NCI-H1436 (cell line): ENCODE measurements around the gene WDR45B.
"Not testable (repeated sequence)": the region's sequence is repeated elsewhere in the genome, so short reads cannot be mapped to it uniquely, and the experiment has no call there.

ENCODE experiments used
- DNase-seq: peaks from one replicate; lab custom pipeline; 2025; lab: John Stamatoyannopoulos, UW

WDR45B gene

DNA sequence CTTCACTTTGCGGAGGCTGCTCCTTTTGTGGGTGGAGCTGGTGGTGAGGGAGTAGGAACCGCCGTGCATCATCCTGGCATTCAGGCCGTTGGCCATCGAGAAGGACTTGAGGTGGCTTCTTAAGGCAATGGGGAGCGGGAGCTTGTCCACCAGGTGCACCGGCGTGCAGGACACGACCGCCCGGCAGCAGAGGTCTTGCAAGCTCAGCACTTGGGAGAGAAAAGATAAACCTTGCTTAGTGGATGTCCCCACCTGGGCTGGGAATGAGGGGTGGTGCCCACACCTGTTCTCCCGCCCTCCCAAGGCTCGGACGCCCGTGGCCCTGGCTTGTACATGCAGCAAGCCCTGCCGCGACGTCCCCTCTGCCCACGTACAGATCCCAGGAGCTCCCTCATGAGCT lies 9.7 kb upstream of the WDR45B start:
- DNase-seq = no peak

DNA sequence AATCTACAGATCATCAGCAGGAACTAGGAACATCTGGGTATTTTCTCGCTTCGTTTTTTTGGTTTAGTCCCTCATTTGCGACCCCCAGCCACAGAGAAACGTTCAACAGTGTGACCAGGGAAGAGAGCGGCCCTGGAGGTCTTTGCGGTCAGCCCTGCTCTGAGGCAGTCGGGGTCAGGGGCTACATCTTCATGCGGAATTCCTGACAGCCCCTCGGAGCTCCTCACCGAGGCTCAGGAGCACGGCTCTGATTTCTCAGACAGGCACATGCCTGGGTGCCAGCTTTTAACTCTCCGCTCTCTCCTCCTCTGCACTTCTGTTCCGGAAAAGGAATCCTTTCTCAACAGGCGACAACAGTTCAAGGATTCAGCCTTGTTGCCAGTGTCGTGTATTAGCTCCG lies 8.0 kb upstream of the WDR45B start:
- no peak for DNase-seq

DNA sequence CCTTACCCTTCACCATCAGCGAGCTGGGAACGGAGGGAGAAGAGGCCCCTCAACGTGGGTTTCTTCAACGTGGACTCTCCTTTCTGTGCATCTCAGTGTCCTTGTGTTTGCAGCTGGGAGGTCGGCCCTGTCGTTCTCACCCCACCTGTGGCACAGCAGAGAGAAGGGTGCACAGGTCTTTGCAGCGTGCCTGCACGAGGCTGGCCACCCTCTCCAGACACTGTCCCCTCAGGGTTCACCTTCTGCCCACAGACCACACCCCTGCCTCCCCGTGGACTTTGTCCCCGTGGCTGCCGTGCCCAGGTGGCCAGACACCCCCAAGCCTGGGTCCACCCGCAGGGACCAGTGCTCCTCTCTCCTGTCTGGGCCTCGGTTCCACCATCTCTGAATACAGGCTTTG lies 7.3 kb upstream of the WDR45B start:
- no peak for DNase-seq

DNA sequence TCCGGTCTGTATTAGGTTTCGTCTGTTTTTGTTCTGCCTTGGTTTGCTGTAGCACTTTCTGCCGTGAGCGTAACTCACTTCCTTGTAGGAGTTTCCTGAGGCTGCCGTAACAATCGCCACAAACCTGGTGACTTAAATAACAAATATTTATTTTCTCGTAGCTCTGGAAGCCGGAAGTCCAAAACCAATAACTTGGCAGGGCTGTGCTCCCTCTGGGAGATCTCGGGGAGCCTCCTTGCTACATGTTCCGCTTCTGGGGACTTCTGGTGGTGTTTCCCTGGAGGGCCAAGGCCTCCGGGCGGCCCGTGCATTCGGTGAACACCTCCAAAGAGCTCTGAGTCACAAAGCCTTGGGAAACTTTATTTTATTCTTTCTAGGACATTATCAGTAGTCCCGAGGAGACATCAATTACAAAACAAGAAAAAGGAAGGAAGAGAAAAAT lies 6.8 kb upstream of the WDR45B start:
- DNase-seq = no peak

DNA sequence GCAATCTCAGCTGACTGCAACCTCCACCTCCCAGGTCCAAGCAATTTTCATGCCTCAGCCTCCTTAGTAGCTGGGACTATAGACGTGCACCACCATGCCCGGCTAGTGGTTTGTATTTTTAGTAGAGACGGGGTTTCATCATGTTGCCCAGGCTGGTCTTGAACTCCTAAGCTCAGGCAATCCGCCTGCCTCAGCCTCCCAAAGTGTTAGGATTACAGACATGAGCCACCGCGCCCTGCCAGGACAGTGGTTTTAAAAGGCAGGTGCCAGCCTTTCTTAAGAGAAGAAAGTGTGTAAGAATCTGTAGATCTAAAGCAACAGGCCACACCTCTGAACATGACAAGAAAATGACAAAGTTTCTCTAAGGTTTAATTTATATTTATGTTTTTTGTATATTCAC lies 6.4 kb upstream of the WDR45B start:
- not testable (repeated sequence) for DNase-seq

DNA sequence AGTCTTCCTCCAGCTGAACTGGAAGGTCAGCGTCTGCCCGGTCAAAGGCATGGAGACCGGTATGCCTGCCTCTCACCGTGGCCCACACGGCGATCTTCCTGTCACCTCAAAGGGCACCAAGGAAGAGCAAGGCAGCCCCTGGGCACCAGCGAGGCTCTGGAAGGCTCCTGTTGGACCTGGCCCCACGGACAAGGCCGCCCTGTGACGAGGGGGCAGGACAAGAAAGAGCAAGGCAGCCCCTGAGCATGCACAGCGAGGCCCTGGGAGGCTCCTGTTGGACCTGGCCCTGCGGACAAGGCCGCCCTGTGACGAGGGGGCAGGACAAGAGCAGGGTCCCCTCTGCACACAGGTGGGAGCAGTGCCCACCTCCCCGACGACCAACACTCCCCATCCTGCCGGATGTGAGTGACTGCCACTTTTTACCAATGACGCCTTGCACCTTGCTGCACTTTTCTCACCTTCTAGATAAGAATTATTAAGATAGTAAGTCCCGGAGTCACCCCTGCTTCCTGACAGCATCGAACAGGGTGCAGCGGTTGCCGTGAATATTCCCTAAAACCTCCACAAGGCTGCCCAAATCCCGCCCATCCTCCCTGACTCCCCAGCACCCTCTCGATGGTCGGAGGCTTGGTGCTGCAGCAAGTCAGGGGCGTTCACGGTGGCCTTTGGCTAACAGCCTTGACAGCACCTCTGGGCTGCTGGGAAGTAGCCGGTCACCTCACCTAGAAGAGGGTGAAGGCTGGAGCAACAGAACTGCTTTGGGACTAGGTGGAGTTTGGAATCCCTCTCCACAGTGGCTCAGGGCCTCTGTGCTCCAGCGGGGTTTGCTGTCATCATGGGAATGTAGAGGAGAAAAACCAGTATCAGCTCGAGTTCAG lies 5.6 kb upstream of the WDR45B start:
- no peak for DNase-seq

DNA sequence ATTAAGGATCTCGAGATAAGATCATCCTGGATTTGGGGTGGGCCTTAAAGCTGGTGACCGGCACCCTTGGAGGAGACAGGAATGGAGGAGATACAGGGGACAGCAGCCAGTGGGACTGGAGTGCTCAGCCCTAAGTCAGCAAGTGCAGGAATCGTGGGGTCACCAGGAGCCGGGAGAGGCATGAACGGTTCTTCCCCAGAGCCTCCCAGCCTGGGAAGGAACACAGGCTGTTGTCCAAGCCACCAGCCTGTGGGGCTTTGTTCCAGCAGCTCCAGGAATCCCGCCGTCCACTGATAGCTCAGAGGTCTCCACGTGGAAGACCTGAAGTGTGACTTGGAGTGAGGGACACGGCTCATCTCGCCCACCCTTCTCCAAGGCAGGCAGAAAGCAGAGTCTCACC lies 2.5 kb upstream of the WDR45B start:
- DNase-seq = no peak

DNA sequence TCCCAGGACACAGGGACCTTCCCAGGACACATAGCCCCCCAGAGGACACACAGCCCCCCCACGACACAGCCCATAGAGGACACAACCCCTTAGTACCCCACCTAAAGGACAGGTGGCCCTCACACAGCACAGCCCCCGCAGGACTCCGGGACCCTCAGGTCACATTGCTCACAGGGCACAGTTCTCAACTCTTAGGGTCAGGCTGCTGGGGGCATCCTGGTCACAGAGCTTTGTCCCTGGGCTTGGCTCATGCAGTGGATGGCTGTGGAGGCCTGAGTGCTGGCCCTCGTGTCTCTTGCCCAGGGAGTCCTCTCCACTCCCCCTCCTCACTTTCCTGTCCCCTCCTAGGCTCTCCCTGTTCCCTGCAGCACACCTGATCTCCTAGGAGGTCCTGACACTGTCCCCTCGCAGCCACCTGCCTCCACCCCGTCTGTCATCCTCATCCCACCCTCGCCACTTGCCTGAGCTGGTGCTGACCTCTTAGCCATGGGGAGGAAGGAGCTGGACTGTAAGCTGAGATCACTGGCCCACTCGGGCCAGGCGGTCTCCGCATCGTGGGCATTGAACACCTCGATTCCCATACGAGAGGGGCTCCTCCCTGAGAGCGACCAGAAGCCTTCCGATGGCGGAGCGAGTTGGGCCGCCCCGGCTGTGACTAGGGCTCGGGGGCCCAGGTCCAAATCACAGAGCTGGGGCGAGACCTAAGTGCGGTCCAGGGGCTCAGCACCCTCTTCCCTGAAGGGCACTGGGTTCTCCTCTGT lies 1.4 kb upstream of the WDR45B start:
- DNase-seq = no peak

DNA sequence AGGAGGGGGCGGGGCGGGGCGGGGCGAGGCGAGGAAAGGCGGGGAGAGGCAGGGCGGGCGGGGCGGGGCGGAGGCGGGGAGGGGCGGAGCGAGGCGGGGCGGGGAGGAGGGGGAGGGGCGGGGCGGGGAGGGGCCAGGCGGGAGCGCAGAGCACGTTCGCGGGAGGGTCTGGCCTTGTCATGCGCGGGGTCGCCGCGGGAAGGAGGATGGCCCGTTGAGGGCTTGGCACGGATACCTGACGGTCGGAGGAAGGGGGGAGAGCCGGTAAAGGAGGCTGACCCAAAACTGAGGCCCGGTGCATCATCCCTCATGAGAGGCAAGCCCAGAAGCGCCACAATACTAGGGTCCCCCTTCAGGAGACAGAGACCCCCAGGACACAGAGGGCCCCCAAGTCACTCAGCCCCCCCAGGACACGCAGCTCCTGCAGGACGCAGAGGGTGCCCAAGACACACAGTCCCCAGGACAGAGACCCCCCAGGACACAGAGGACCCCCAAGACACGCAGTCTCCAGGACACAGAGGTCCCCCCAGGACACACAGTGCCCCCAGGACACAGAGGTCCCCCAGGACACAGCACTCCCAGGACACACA lies 593 bp upstream of the WDR45B start:
- DNase-seq = peak; percentile 70

DNA sequence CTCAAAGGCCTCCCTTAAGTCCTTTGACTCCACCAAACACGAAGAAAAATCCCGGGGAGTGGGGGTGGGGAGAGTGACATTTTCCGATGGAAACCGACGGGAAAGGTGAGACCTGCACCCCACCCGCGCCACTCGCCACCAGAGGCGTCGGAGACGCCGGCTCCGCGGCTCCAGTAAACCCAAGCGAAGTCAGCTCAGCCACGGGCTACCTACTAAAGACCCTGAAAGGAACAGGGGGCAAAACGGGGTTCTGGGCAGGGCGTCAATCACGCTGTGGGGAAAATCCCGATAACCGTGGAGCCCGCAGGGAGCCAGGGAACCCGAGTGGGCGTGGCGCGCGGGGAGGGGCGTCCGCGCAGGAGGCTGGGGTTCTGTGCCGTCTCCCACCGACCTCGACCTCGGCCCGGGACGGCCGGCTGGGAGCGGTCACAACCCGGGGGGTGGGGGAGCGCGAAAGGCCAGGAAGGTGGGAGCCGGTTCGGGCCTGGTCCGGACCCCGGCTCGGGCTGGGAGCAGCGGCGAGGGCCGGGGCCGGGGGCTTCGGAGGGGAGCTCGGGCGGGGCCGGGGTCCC lies 565 bp downstream of the WDR45B start:
- no peak for DNase-seq

DNA sequence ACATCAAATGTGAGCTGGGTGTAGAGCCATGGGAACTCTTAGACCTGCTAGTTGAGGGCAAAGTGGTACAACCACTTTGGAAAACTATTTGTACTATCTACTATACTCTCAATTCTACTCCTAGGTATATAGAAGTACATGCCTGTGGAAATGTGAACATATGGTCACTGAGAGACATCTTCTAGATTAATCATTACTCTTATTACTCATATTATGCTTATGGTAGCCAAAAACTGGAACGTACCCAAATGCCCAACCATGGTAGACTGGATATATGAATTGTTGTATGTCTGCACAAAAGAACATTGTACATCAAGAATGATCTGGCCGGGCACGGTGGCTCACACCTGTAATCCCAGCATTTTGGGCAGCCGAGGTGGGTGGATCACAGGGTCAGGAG lies 2.7 kb downstream of the WDR45B start:
- no peak for DNase-seq

DNA sequence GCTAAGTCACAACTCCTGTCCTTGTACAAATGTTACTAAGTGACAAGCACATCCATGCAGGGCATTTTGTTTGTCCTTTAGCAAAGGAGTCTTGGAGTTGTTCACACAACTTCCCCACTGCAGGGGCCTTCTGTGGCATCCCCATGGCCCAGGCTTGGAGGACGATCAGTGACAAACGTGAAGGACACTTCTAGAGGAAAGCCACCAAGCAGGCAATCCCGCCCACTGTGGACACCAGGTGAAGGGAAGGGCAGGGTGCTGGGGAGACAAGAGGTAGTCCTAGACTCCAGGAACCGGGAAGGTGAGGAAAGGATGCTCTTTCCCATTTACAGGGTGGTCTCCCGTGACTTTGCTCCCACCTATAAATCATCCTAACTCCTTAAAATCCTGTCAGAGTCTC lies 4.1 kb downstream of the WDR45B start:
- no peak for DNase-seq

DNA sequence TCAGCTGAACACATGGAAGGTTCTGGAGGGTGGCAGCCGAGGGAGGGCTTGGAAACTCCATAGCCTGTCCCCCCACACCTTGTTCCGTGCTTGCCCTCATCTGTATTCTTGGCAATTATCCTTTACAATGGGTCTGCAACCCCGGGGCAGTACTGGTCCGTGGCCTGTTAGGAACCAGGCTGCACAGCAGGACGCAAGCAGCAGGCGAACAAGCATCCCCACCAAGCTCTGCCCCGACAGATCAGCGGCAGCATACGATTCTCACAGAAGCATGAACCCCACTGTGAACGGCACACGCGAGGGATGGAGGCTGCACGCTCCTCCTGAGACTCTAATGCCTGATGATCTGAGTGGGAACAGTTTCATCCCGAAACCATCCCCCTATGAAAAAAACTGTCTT lies 6.2 kb downstream of the WDR45B start:
- DNase-seq = no peak

DNA sequence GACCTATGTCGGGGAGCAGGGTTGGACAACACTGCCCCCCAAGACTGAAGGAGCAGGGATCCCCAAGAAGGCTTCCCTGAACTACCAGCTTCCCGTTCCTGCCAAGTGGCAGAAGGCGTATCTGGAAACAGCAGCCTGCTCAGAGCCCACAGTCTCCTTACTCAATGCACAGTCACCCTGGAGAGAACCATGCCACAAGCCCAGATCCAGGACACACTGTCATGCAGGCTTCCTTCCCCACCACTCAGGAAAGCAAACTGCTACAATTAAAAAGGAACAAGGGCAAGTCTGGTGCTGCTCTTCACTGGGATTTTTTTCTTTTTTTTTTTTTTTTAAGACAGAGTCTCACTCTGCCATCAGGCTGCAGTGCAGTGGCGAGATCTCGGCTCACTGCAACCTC lies 8.2 kb downstream of the WDR45B start:
- DNase-seq = no peak

DNA sequence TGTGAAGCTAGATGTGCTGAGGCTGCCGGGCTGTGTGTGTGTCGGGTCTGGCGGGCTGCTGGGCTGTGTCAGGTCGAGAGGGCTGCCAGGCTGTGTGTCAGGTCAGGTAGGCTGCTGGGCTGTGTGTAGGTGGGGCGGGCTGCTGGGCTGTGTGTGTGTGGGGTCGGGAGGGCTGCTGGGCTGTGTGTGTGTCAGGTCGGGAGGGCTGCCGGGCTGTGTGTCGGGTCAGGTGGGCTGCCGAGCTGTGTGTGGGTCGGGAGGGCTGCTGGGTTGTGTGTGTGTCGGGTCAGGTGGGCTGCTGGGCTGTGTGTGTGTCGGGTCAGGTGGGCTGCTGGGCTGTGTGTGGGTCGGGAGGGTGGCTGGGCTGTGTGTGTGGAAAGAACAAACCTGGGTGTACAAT lies 8.6 kb downstream of the WDR45B start:
- DNase-seq = no peak

DNA sequence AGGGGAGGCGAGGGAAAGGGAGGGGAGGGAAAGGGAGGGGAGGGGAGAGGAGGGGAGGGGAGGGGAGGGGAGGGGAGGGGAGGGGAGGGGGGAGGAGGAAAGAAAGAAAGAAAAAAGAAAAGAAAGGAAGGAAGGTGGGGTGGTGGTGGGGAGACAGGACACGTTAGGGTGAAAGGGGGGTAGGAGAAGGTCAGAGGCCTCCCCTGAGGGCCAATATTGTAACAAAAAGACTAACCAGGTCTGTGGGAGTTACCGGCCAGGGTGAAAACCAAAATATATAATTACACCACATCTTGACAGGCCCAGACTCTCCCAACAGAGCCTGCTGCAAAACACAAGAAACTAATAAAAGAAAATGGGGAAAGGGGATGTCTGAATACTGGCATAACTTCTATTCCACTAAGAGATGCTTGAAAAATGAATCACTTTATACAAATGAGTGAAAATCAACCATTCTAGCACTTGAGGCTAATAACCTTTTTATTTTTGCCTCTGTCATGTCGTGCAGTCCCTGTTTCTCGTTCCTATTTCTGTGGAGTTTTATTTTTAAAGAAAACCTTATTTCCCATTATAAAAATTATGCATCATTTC lies 10.0 kb downstream of the WDR45B start:
- no peak for DNase-seq

DNA sequence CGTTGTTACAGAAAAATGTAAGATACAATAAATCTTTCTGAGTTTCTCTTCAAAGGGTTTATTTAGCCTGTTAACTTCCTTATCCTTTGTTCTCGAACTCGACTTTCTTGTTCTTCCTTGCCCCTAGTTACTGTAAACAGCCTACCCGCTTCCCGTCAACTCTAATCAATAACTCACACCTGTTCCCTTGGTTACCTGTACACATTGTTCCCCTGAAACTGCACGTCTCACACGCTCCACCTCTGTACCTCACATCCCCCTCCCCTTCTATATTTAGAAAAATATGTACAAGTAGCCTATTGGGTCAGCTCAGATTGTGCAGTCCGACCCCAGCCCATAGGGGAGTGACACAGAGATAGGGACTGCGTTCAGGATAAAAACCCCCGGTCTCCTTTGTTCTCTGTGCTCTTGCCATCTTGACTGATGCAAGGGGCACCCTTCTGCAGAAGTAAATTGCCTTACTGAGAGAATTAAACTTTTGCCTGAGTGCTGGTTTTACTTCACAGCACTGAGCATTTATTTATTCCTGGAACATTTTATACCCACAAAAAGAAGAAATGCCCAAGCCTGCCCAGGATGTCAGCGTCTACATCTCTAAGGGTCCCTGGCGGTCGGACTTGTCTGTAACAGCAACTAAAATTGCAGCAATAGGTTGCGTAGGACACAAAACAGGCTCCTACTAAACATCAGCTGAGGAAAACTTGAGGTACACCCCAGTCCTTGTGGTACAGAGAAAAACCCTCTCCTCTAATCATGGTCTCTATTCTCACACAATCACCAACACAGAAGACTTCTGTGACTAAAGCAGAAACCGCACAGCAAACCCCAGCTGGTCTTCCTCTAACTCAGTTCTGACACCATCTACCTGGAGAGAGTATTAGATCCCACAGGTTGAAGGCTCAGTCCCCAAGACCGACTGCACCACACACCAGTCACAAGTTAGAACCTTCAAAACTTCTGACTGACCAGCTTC lies 11.3 kb downstream of the WDR45B start:
- DNase-seq = no peak

DNA sequence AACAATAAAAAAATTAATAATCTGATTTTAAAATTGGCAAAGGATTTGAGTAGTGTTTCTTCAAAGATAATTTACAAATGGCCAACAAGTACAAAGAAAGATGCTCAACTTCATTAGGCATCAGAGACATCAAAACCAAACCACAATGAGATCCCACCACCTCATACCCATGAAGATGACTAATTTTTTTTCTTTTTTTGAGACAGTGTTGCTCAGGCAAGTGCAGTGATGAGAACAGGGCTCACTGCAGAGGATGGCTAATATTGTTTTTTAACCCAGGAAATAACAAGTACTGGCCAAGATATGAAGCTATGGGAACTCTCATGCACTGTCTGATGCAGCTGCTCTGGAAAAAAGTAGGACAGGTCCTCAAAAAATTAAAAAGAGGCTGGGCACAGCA lies 14.9 kb downstream of the WDR45B start:
- DNase-seq = no peak

DNA sequence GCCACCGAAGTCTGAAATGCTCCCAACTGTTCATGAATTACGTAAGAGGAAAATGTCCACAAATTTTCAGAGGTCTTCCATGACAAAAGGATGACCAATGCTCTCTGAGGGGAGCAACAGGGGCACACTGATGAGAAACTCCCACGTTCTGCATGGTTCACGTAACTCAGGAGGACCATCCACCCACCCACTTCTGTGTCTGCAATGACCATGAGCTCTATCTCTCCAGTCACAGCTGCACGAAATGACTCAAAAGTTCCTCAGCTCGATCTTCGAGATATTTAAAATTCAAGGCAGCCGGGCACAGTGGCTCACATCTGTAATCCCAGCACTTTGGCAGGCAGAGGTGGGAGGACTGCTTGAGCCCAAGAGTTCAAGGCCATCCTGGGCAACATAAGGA lies 15.8 kb downstream of the WDR45B start:
- DNase-seq = no peak

DNA sequence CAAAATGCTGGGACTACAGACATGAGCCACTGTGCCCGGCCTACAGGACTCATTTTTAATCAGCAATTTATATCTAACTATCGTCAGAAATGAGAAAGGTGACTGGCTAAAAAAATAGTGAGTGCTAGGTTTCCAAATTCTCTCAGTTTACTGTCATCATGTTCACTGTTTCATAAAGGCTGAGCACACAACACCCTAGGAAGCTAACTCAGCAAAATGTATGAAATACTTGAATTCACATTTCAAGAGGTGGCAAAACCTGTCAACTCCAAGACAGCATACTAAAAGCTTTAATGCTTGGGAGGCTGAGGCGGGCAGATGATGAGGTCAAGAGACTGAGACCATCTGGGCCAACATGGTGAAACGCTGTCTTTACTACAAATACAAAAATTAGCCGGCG lies 16.7 kb downstream of the WDR45B start:
- DNase-seq = no peak

DNA sequence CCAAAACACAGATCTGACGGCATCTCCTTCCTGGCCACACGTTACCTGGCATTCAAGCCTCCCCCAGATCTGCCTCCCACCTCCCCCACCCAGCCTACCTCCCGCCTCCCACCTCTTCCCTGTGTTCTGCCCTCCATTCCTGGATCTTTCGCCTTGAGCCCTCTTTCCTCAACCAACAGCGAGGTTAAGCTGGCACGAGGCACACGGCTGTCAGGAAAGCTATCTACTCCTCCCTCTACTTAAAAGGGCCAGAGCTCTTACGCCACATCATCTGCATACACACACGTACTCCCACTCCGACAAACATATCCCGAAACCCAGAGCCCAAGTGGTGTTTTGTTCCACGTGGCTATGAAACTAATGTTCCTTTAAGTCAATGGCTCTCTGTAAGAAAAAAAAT lies 18.0 kb downstream of the WDR45B start:
- no peak for DNase-seq
